ENCODE results near the gene ARL8B.

GRCh38 chr3:5188419-5189221 is 66.5 kb downstream of the ARL8B start:
- no peak for TF ChIP-seq CTCF (conservative IDR thresholded peaks at IDR 0.05 in 1 of 2, IDR thresholded peaks at IDR 0.05 in 1 of 2; ENCODE audit: low read depth in 1 of 2, low read length in 2 of 2)
- no peak for TF ChIP-seq EZH2 (IDR thresholded peaks at IDR 0.05; ENCODE audit: low read length, missing control alignments)

Data from fibroblast of lung (primary cell).